GM18951 (cell line): ENCODE data around the gene C7orf57.

Source experiments
- POLR2A ChIP-seq: IDR thresholded peaks from 4 replicates; pipeline ENCODE4 v1.6.1; 2011; ENCODE audit warnings: mild to moderate bottlenecking; ENCODE audit not compliant: insufficient read length, insufficient read depth; ENCODE audit errors: extremely low read depth
- in situ Hi-C: fragments of 300-500 bp; cut with MboI; formaldehyde crosslinking; loops from one replicate; pipeline ENCODE4 v1.12.0; 2022; ENCODE audit warnings: low sequenced_read_pairs, mixed read lengths, inconsistent platforms; ENCODE audit not compliant: unreplicated experiment

C7orf57 gene

DNA sequence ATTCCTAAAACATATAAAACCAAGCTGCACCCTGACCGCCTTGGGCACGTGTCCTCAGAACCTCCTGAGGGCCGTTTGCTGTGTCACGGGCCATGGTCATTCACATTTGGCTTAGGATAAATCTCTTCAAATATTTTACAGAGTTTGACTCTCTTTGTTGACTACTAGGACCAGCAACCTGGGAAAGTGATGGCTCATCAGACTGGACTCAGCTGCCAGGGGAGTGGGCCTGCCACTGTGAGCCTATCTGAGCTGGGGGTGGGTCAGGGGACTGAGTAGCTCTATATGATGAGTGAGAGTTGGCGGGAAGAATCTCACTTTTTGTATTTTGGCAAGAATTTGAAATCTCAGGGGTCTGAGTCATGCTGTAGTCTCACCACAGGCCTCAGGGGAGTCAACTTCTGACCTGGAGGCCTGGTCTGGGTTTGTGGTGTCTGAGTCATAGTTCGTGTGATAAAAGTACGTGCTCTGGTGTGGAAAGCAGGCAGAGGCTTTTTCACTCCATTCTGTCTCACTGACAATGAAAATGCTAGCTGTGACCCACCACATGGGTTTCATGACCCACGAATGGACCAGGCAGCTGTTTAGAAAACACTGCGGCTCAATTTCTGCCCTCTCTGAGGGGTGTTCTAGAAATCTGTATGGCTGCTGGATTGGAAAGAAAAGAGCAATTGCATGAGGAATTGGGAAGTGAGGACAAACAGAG, 49.5 kb downstream of the C7orf57 start:
- peak; percentile 36 for TF ChIP-seq POLR2A
- in situ Hi-C loops, result no loop called here

DNA sequence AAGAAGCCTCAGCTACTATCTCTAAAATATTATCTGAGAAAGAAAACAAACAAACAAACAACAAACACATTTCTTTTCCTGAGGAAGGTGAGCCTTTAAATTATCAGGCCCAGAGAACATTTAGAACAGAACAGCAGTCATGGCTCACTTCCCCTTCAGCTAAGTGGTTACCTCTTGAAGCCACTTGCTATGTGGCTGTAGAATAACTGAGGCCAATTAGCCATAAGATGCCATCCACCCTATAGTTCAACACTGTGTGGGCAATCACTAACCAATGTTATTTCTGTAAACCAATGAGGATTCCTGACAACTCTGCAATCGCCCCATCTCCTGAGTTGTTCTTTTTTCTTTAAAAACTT, 50.1 kb downstream of the C7orf57 start:
- in situ Hi-C loops, result no loop called here
- TF ChIP-seq POLR2A, result no peak

GRCh38 chr7:48085942-48086341, 50.6 kb downstream of the C7orf57 start:
- TF ChIP-seq POLR2A, result no peak
- in situ Hi-C loops, result no loop called here

GRCh38 chr7:48087349-48087748, 52.0 kb downstream of the C7orf57 start:
- in situ Hi-C loops, result no loop called here
- TF ChIP-seq POLR2A, result no peak

- in situ Hi-C loops, result no loop called here
- peak; percentile 75 for TF ChIP-seq POLR2A
Measured at GRCh38 chr7:48088559-48089045, 53.3 kb downstream of the C7orf57 start.

- TF ChIP-seq POLR2A, result peak; percentile 68
- in situ Hi-C loops, result loop anchor here (5.0 kb wide), 1 partner anchor 97 kb away; no protein-coding TSS in a partner anchor
Measured at GRCh38 chr7:48089046-48090003, 54.0 kb downstream of the C7orf57 start, which contains the start of gene UPP1. Gene UPP1, plus strand, starts transcription at chr7:48089265. Its CDS starts 5,519 bp downstream, at chr7:48094784.

DNA sequence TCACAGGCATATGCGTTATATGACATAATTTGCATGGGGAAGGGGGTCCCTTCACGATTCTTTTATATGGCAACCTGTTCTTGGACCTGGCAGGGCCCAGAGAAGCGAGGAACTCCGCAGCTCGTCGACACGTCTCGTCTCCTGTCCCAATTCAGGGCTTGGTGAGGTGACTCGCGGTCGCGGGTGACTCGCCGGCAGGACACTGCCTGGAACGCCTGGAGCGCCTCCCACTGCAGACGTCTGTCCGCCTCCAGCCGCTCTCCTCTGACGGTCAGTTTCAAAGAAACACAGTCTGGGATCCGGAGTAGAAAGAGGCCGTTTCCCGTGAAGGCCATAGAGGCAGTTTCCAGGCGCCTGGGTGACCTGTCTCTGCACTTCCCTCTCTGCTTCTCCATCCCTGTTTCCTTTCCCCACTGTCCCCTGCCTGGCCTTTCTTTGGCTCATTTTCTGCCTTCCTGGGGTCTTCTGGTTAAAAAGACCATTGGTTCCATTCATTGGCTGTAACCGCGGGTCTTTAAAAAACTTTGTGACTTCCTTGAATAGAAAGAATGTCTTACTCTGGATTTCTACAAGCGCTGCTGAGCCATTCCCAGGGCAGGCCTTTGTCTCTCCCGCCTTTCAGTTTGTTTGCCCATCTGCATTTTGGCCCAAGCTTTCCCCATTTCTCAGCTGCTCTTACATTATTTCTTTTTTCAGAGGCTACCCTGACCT, 54.9 kb downstream of the C7orf57 start:
- no peak for TF ChIP-seq POLR2A
- in situ Hi-C loops, result loop anchor here (5.0 kb wide), 1 partner anchor 98 kb away; no protein-coding TSS in a partner anchor

DNA sequence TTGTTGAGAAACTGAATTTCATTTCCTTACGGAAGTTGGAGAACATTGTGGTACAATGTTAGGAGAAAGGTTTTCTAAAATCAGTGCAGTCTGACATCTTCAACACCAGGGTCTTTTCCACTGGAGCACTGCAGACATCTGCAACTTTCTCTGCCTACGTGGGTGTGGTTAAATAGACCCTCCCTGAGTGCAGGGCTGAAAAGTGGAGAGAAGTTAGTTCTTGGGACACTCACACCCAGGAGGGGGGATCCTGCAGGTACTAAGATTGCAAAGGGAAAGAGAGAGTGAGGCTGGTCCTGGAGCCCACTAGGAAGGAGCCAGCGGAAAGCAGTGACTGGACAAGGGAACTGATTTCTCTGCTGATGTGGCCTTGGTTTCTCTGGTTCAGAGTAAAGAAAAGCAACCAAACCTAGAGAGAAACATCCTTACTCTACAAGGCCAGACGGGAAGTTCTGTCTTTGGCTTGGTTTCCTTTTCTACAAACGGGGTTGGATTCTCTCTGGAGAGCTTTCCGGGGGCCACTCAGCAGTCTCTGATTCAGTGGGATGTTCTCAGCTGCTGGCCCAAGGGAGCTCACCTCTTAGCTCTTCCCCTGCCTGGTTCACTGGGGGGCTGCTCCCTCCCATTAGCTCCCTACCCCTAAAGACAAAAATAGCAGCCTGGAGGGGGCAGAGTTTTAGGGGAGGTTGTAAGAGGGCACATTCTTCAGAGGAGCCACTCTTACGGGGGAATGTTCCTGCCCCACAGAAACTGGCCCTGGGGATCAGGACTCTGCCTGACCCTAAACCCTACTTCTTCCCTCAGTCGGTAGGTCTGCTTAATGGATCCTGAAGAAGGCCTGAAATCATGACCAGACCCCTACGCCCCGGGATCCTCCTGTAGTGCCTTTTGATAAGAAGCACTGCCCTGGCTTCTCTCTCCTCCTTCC, 56.4 kb downstream of the C7orf57 start:
- no peak for TF ChIP-seq POLR2A
- in situ Hi-C loops, result loop anchor here (5.0 kb wide), 1 partner anchor 99 kb away; no protein-coding TSS in a partner anchor

GRCh38 chr7:48094861-48095293, 59.5 kb downstream of the C7orf57 start:
- no peak for TF ChIP-seq POLR2A
- in situ Hi-C loops, result loop anchor here (5.0 kb wide), 1 partner anchor 103 kb away; no protein-coding TSS in a partner anchor

DNA sequence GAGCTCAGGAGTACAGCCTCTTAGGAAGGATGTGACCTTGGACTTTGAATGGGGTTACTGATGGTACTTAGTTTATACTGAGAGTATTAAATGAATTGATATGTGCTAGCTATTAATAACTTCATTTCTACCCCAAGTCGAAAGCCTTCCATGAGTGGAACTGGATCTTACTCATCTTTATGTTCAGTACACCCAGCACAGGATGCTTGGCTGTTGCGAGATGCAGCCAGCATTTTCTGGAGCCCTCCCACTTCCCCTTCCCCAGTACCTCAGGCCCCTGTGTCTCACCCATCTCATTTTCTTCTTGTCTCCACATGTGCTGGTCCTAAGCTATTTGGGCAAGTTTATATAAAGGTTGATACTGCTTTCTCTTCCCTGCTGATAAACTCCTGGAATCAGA, 60.9 kb downstream of the C7orf57 start:
- TF ChIP-seq POLR2A, result no peak

GRCh38 chr7:48097521-48098231, 62.3 kb downstream of the C7orf57 start:
- in situ Hi-C loops, result no loop called here
- no peak for TF ChIP-seq POLR2A

More for the DNA sequence above, 60.9 kb downstream of the C7orf57 start:
- in situ Hi-C loops, result no loop called here
